Activated CD4-positive, alpha-beta T cell treated with anti-CD3 and anti-CD28 coated beads, Interleukin-2, Interleukin-6, amounts not matched to agents 100 ng/mL and 50 ng/mL, durations not matched to agents 16 hours and 8 hours (primary cell): Measurements from ENCODE around the gene RFXANK.
"Not testable (repeated sequence)": the region's sequence is repeated elsewhere in the genome, so short reads cannot be mapped to it uniquely, and the experiment has no call there.

Experiments used
- DNase-seq: peaks from one replicate; pipeline ENCODE4 v3.0.0-alpha.2; 2020

Gene RFXANK

GRCh38 chr19:19192078-19192882 lies at the start of gene RFXANK, which contains the start of gene BORCS8:
TSS of gene RFXANK (plus strand) at chr19:19192258. CDS start at chr19:19193947, 1,689 bp downstream.
TSS of gene BORCS8 (minus strand) at chr19:19192152. CDS start at chr19:19192117, 35 bp downstream.
- DNase-seq, result peak; percentile 99

GRCh38 chr19:19142347-19142746 lies 49.7 kb upstream of the RFXANK start:
- no peak for DNase-seq

- no peak for DNase-seq
Measured at GRCh38 chr19:19145281-19145680, 46.8 kb upstream of the RFXANK start.

- DNase-seq, result peak; percentile 91
Measured at GRCh38 chr19:19145684-19146608, 46.1 kb upstream of the RFXANK start.

GRCh38 chr19:19146865-19147264 lies 45.2 kb upstream of the RFXANK start:
- no peak for DNase-seq

- no peak for DNase-seq
Measured at GRCh38 chr19:19147344-19147743, 44.7 kb upstream of the RFXANK start.

- not testable (repeated sequence) for DNase-seq
Measured at GRCh38 chr19:19148504-19148903, 43.6 kb upstream of the RFXANK start.

GRCh38 chr19:19149435-19149834 lies 42.6 kb upstream of the RFXANK start:
- DNase-seq, result no peak

- DNase-seq, result no peak
Measured at GRCh38 chr19:19151418-19151817, 40.6 kb upstream of the RFXANK start.

- no peak for DNase-seq
Measured at GRCh38 chr19:19152668-19153384, 39.2 kb upstream of the RFXANK start.

GRCh38 chr19:19154768-19155494 lies 37.1 kb upstream of the RFXANK start:
- DNase-seq, result no peak

- no peak for DNase-seq
Measured at GRCh38 chr19:19155495-19156219, 36.4 kb upstream of the RFXANK start.

GRCh38 chr19:19157808-19158207 lies 34.2 kb upstream of the RFXANK start:
- DNase-seq, result no peak

- DNase-seq, result no peak
Measured at GRCh38 chr19:19159534-19159933, 32.5 kb upstream of the RFXANK start.

- no peak for DNase-seq
Measured at GRCh38 chr19:19160461-19161035, 31.5 kb upstream of the RFXANK start.

- no peak for DNase-seq
Measured at GRCh38 chr19:19162495-19162894, 29.6 kb upstream of the RFXANK start.

GRCh38 chr19:19165396-19165795 lies 26.7 kb upstream of the RFXANK start:
- DNase-seq, result no peak

- no peak for DNase-seq
Measured at GRCh38 chr19:19167612-19168011, 24.4 kb upstream of the RFXANK start.

GRCh38 chr19:19169236-19170052 lies 22.6 kb upstream of the RFXANK start:
- no peak for DNase-seq
